Activated CD4-positive, alpha-beta T cell treated with anti-CD3 and anti-CD28 coated beads, Interleukin-10, Interleukin-2, amounts not matched to agents 100 ng/mL and 50 ng/mL, durations not matched to agents 16 hours and 8 hours (primary cell): ENCODE data around the gene PEPD.

ENCODE experiments used
- DNase-seq: peaks from one replicate; pipeline ENCODE4 v3.0.0-alpha.2; 2020

Gene PEPD

GRCh38 chr19:33393286-33394005 lies 128.1 kb downstream of the PEPD start:
- DNase-seq = no peak

- DNase-seq = no peak
Measured at GRCh38 chr19:33392341-33393285, 129.0 kb downstream of the PEPD start.

- DNase-seq = no peak
Measured at GRCh38 chr19:33391631-33392249, 129.9 kb downstream of the PEPD start.

- DNase-seq = no peak
Measured at GRCh38 chr19:33390908-33391630, 130.5 kb downstream of the PEPD start.

DNA sequence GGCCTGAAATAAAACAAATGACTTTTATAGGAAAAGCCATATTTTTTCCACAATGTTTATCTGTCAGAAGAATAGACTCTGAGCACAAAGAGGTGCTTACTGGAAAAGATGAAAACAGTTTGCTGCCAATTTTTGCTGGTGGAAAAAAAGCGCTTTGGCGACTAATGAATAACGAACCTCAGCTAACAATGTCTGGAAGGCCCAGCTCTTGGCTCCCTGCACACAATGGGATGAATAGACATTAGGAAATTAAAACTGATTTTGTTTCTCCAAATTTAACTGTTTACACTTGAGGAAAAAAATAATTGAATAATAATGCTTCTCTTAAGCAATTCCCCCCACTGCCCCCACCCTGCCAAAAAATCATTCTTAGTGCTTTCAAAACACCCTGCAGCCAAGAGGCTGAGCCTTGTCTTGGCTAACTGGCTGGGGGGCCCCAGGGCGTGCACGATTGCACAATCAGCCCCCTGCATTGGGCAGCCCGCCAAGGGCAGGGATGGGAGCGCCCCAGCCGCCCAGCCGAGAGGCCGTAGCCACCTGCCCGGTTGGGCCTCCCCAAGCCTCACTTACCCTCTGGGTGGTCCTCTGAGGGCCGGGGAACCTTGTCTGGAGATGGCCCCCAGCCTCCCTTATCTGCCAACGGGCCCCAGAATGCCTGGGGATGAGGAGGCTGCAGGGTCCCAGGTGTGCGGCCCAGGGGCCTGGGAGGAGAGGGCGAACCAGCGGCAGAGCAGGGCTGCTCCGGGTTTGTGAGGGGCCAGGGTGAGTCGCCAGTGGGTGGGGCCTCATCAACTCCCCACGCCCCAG lies 131.3 kb downstream of the PEPD start:
- DNase-seq = no peak

DNA sequence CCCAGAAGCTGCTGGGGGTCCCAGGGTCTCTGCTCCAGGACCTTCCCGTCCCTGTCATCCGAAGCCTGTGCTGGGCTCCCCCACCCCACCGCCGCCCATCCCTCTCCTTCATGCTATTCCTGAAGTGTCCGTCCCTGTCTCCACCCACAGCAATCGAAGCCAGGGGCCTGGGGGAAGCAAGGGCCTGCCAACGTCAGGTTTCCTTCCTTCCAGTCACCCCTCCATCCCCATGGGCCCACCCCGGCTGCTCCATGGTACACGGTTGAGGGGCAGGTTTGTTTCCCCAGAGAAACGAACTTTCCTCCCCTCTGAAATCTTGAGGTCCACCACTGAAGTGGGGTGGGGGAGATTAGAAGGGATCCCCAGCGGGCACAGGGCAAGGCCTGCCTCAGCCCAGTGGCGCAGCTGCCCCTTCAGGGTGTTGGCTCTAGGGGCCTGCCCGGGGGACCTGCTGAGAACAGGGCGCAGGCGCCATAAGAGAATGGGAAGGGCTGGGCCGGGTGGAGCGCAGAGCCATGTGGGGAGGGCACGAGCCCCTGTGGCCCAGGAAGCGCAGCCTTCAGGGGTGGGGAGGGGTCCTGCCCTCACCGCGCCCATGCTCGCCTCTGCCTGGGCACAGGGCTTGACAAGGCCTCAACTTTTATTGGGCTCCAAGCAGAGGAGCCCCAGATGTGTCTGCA lies 132.0 kb downstream of the PEPD start:
- no peak for DNase-seq

- DNase-seq = no peak
Measured at GRCh38 chr19:33388725-33389420, 132.7 kb downstream of the PEPD start.

DNA sequence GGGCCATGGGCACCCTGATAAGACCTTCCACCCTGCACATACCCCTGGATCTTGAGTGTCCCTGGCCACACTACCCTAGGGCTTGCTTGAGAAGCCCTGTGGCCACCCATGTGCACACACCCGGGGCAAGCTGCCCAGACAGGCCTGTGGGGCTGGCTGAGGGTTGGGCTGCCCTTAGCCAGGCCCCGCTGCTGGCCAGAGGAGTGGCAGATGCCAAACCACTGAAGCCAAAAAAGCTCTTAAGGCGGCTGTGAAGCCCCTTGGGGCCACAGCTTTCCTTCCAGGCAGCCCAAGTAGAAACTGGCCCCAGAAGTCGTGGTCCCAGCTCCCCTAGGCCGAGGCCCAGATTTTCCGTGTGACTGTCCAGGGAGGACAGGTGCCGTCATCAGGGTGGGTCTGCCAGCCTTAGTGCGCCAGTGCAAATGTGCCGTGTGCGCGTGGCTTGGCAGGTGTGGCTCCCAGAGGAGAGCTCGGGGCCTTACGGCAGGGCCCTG lies 133.3 kb downstream of the PEPD start:
- DNase-seq = no peak

- DNase-seq = no peak
Measured at GRCh38 chr19:33387351-33388230, 134.0 kb downstream of the PEPD start.

GRCh38 chr19:33386361-33386858 lies 135.2 kb downstream of the PEPD start:
- DNase-seq = no peak

GRCh38 chr19:33385956-33386355 lies 135.6 kb downstream of the PEPD start:
- no peak for DNase-seq

- no peak for DNase-seq
Measured at GRCh38 chr19:33384983-33385382, 136.6 kb downstream of the PEPD start.

DNA sequence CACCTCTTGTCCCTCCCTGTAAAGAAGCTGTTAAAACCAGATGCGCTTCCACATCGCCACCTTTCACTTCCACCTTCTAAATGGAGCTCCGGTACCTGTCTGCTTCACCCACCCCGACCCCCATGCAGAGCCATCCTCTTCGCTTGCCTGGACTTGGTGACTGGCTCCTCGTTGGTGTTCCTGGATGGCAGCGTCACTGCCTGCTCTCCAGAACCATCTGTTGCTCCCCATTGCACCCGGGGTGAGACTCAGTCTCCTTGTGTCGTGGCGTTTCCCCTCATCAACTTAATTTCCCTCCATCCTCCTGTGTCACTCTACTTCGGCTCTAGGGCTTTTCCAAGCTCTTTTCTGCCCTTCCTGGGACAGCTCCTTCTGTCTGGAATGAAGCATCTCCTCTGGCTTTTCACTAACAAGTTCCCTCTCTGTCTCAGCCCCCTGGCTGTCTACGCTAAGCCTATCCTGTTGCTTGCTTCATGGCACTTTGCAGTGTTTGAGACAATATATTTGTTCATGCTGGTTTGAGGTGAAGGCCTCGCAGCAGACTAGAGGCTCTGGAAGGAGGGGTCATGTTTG lies 137.8 kb downstream of the PEPD start:
- DNase-seq = no peak

- DNase-seq = no peak
Measured at GRCh38 chr19:33382982-33383381, 138.6 kb downstream of the PEPD start.

DNA sequence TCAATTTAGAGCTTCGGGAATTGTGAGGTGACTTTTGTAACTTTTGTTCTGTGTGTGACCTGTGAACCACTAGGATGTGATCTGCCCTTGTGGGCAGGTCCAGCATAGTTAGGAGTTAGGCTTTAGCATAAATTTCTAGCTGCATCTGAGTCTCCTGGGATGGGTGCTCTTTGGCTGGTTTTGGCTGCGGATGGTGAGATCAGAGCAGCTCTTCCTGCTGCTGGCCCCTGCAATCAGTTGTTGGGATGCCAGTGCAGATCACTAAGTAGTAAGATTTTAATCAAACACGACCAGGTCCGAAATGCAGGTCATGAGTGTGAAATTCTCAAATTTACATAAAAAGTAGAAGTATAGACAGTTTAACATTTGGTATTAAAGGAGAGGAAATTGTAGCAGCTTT lies 139.6 kb downstream of the PEPD start:
- no peak for DNase-seq

DNA sequence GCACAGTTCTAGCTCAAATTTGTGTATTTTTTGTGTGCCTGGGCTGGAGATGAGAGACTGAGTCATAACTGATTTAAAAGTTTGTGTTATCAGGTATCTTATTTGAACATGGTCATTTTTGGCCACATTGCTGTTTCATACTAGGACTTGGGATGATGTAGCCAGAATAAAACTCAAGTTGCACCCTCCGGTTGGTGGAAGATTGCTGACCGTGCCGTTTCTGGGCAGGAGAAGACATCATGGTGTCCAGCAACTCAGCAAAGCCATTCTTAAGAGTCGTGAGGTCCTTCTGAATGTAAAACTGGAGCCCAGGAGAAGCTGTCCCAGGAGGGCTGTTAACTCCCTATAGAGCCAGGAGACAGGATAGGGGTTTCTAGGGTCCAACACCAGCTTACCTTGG lies 140.5 kb downstream of the PEPD start:
- no peak for DNase-seq

DNA sequence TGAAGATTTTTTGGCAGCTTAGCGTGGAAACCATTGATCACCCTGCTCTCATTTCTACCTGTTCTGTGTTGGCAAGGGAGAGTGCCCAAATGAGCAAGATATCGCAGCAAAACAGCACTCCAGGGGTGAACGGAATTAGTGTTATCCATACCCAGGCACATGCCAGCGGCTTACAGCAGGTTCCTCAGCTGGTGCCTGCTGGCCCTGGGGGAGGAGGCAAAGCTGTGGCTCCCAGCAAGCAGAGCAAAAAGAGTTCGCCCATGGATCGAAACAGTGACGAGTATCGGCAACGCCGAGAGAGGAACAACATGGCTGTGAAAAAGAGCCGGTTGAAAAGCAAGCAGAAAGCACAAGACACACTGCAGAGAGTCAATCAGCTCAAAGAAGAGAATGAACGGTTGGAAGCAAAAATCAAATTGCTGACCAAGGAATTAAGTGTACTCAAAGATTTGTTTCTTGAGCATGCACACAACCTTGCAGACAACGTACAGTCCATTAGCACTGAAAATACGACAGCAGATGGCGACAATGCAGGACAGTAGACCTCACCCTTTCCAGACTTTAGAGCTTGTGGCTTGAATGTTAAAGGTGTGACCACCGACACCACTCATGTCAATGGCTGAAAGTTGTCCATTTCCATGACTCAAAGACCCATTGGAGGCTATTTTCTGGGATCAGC lies 142.3 kb downstream of the PEPD start:
- DNase-seq = no peak
